GM12801 (cell line): Measurements from ENCODE around the gene TMEM185A.
"Not testable (repeated sequence)": the region's sequence is repeated elsewhere in the genome, so short reads cannot be mapped to it uniquely, and the experiment has no call there.

Experiments
- CTCF ChIP-seq: IDR thresholded peaks from one replicate; pipeline ENCODE4 v1.5.1; 2011; ENCODE audit warnings: control low read depth; ENCODE audit not compliant: insufficient read length; ENCODE audit errors: extremely low read depth

TMEM185A gene

DNA sequence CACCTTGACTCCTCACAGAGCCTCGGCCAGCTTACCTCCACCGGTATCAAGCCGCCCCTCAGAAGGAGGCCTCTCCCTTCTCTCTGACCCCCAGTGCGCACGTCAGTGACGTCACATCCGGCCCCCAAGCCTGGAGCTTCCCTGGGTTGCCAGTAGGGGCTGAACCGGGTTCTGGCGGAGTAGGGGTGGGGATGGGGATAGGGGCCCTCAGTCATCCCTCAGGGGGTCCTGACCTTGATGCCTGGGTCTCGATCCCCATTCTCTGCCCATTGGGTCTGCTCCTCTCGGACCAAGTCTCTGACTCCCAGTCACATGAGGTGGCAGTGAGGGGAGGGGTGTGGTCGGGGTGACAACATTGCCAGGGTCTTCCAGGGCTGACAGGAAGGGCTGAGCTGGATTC, 44.2 kb downstream of the TMEM185A start, which contains the start of gene MAGEA9B:
Gene MAGEA9B (minus strand): TSS at position 101 of the 400 bp plus-strand sequence. CDS start 4,280 bp downstream, outside the sequence.
- TF ChIP-seq CTCF: not testable (repeated sequence)

DNA sequence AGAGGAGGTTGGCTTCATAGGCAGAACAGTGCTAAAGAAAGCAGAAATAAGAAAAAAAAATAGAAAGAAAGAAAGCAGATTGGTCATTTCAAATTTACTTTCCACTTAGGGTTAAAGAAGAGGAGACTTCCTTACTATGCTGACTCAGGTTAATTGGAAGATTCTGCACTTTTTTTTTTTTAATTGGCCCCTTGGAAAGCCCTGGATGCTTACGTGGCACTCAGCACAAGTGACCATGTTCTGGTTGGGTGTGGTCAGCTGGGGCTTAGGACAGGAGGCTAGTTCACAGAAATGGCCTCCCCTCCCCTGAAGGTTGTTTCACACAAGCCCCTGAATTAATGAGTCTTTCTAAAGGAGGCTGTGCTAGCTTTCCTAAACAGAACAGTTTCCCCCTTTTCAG, 58.8 kb downstream of the TMEM185A start:
- TF ChIP-seq CTCF: no peak

DNA sequence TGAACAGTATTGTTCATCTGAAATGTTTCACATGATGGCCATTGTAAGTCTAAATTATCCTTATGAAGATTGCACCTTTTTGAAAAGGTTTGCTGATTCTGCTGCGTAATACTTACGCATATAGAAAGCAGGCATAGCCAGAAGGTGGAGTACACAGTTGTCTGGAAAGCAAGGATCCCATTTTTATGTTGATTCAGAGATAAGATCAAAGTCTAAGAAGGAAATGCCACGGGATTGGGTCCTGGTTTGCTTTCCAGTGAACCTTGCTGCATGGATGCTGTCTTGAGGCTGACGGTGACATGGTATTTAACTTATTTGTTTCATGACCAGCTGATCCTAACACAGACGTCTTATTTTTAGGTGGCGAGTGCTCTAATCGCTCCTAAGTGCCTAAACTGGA, 59.8 kb downstream of the TMEM185A start:
- TF ChIP-seq CTCF: no peak

DNA sequence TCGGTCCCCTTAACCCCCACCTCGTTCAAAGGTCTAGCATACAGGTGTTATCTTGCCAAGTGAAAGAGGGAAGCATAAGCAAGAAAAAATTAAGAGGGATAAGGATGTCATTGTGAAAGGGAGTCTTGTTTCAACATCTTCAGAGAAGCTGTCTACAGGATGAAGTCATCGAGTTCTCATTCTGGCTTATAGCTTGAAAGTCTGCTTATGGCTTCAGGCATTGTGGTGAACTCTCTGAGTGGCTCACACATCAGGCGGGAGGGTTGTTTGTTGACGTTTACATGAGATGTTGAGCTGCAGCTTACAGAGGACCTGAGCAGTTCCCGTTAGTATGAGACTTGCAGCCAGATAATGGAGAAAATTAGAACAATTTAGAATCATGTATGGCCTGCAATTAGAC, 60.9 kb downstream of the TMEM185A start:
- no peak for TF ChIP-seq CTCF

GRCh38 chrX:149569770-149570169, 61.8 kb downstream of the TMEM185A start:
- TF ChIP-seq CTCF: no peak

- no peak for TF ChIP-seq CTCF
Measured at GRCh38 chrX:149568701-149569296, 62.8 kb downstream of the TMEM185A start.

DNA sequence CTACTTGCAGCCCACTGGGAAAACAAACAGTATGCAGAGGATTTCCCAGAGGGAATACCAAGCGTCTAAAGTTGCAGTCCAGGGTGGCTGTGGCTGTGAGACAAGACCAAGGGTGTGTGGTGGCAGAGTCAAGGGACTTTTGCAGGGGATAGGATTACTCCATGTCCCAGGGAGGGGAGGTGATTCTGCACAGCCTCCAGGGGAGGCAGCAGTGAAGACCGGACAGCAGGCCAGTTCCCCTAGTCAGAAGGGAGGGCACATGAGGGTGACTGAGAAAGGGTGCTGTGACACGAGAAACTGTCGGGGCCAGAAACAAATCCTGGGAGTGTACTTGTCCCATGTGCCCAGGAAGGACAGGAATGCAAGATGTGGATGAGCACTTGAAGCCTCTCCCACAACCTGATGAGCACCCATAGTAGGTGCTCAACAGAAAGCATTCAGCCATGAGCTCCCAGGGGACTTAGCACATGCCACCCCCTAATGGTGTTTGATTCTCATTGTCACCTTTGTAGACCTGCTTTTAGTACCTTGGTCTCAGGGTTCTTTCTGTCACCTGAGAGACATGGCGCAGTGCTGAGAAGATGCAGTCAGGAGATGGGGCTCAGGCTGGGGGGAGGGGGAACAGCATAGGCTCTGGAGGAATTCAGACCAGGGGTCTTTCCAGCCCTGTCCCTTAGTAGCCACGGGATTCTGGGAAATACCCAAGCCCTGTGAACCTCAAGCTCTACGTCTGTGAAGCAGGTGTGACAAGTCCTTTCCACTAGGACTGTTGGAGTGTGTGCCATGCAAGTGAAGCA, 63.8 kb downstream of the TMEM185A start:
- no peak for TF ChIP-seq CTCF
